Activated CD4-positive, alpha-beta memory T cell treated with anti-CD3 and anti-CD28 coated beads for 36 hours (primary cell): ENCODE measurements around the gene CBFA2T2. TPM values are rescaled to one million over a fixed set of nuclear protein-coding genes. Genes with fewer than 3 reads are reported as not detected.
"Not testable (repeated sequence)": the region's sequence is repeated elsewhere in the genome, so short reads cannot be mapped to it uniquely, and the experiment has no call there.

ENCODE experiments used
- CTCF ChIA-PET: fragments of 350-600 bp; sonication (Branson Sonifier 250); formaldehyde crosslinking; loops from one replicate; lab custom pipeline; 2021; ENCODE audit warnings: antibody characterized with exemption, inconsistent platforms; lab: Charles Lee
- POLR2A ChIA-PET: fragments of 350-600 bp; sonication (Branson Sonifier 250); formaldehyde crosslinking; loops from one replicate; lab custom pipeline; 2021; ENCODE audit warnings: antibody characterized with exemption; lab: Charles Lee
- DNase-seq: peaks from one replicate; pipeline ENCODE4 v3.0.0-alpha.2; 2020
- H3K27ac Mint-ChIP-seq: one replicate; pipeline ENCODE4 v1.8.0; 2021; ENCODE audit warnings: mixed read lengths
- H3K27me3 Mint-ChIP-seq: one replicate; pipeline ENCODE4 v1.8.0; 2021; ENCODE audit warnings: mixed read lengths
- H3K36me3 Mint-ChIP-seq: one replicate; pipeline ENCODE4 v1.8.0; 2021; ENCODE audit warnings: mixed read lengths
- H3K4me1 Mint-ChIP-seq: one replicate; pipeline ENCODE4 v1.8.0; 2021; ENCODE audit warnings: low read depth, mixed read lengths
- H3K4me3 Mint-ChIP-seq: one replicate; pipeline ENCODE4 v1.8.0; 2021; ENCODE audit warnings: mild to moderate bottlenecking, mixed read lengths
- H3K9me3 Mint-ChIP-seq: one replicate; pipeline ENCODE4 v1.8.0; 2021; ENCODE audit warnings: mixed read lengths
- intact Hi-C: fragments of 100-400 bp; cut with micrococcal nuclease; formaldehyde crosslinking; loops from one replicate; pipeline ENCODE4 v1.15.1; 2023
- total RNA-seq, 2 experiments: library from RNA; stranded (reverse); gene quantifications; one replicate each; pipeline ENCODE4 v1.2.3, GENCODE V29; 2021

Gene CBFA2T2
- total RNA-seq, 2 experiments from 2014 or later, result 10.9 to 12.9 TPM

DNA sequence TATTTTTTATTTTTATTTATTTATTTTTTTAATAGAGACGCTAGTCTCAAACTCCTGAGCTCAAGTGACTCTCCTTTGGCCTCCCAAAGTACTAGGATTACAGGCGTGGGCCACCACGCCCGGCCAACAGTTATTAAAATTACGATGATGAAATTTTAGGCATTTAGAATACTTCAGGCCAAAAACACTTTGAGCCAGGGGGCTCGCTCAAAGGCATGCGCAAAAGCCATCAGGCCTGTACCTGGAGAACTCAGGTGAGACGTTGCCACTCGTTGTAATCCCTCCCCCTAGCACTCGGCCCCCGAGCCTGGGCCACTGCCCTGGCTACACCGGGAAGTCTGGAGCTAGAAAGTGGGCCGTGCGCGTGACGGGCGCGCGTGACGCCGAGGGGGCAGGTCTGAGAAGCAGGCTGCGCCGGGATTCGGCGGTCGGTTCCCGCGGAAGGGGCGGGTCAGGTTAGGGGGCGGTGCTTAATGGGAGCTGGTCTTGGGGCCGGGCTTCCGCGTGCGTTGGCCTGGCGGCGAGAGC is 337 bp upstream of the CBFA2T2 start:
- H3K27ac Mint-ChIP-seq, result peak overlapping the region; percentile 77
- ChIA-PET POLR2A (interaction anchor here (0.7 to 2.5 kb wide), 15 partner anchors 9 to 623 kb away, joined by 3 to 20 read pairs (median 4); partner anchors contain the start of genes ACTL10, EIF2S2, PXMP4 and SNTA1), CTCF (interaction anchor here (0.7 to 3.1 kb wide), 4 partner anchors 163 to 242 kb away, joined by 3 to 37 read pairs (median 5); partner anchors contain the start of genes ACTL10, C20orf144 and ZNF341)
- H3K9me3 Mint-ChIP-seq, result no peaks in the 10 kb centered on the region
- H3K4me3 Mint-ChIP-seq, result peak overlapping the region; percentile 83
- no peaks in the 10 kb centered on the region for H3K27me3 Mint-ChIP-seq
- intact Hi-C loops, result loop anchor here (1.0 to 5.0 kb wide), 2 partner anchors 46 to 503 kb away; partner anchors contain the start of genes RALY and SNTA1
- peaks cover 12% of the 10 kb centered on the region for H3K4me1 Mint-ChIP-seq
- H3K36me3 Mint-ChIP-seq, result no peaks in the 10 kb centered on the region
- DNase-seq, result peak; percentile 100

DNA sequence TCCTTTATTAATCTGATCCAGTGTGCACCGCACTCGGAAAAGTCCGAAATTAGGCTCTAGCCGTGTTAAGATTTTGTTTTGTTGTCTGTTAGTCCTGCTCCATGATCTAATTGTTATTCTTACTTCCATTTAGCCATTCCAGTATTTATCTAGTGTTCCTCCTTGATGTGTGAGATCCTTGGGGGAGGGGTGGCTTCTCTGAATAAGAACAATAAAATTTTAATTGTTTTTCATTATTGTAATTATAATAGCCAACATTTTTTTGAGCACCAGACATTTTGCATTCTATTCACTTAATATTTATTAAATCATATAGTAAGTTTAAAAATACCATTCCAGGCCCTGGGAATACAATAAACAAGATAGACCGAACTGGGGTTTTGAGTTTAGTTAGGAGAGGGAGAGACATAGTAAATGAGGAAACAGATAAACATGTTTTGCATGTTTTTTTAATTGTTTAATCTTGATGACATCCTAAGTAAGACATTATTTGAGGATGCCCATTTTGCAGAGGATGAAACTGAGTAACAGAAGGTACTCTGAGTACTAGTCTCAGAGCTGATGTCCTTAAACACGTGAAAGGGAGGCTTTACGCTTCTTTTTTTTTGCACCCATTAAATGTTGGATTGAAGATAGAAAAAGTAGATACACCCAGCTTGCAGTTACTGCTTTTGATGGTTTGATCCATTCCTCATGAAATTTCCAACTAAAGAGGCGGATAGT is 1.2 kb downstream of the CBFA2T2 start:
- ChIA-PET CTCF (interaction anchor here (0.6 to 3.1 kb wide), 4 partner anchors 172 to 1653 kb away, joined by 3 to 37 read pairs (median 4); partner anchors contain the start of genes ACTL10 and C20orf144), POLR2A (interaction anchor here (0.7 to 2.5 kb wide), 10 partner anchors 7 to 621 kb away, joined by 3 to 20 read pairs (median 6); partner anchors contain the start of genes ACTL10, EIF2S2, PXMP4 and SNTA1)
- Mint-ChIP-seq H3K27ac (peak overlapping the region; percentile 56), H3K36me3 (no peaks in the 10 kb centered on the region), H3K9me3 (no peaks in the 10 kb centered on the region), H3K4me1 (peaks cover 16% of the 10 kb centered on the region), H3K27me3 (no peaks in the 10 kb centered on the region), H3K4me3 (peak overlapping the region; percentile 83)
- DNase-seq, result no peak
- intact Hi-C loops, result loop anchor here (1.0 to 5.0 kb wide), 2 partner anchors 48 to 501 kb away; partner anchors contain the start of genes RALY and SNTA1

DNA sequence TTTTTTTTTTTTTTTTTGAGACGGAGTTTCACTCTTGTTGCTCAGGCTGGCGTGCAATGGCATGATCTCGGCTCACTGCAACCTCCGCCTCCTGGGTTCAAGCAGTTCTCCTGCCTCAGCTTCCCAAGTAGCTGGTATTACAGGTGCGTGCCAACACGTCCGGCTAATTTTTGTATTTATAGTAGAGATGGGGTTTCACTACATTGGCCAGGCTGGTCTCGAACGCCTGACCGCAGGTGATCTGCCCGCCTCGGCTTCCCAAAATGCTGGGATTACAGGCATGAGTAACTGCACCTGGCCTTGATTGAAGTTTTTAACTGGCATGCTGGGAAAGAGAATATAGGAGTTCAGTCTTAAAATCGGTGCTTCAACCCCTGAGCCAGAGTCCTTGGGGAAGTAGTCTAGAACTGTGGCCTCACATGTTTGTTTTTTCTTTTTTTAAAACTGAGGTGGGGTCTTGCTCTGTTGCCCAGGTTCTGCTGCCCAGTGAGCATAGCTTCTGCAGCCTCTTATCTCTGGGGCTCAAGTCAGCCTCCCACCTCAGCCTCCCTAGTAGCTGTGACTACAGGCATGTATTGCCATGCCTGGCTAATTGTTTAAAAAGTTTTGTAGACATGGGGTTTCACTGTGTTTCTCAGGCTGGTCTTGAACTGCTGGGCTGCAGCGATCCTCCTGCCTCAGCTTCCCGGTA is 3.3 kb downstream of the CBFA2T2 start:
- H3K9me3 Mint-ChIP-seq, result no peaks in the 10 kb centered on the region
- no peak overlapping the region for H3K27ac Mint-ChIP-seq
- ChIA-PET CTCF (no interaction called here), POLR2A (no interaction called here)
- peaks cover 25% of the 10 kb centered on the region for H3K4me1 Mint-ChIP-seq
- H3K36me3 Mint-ChIP-seq, result no peaks in the 10 kb centered on the region
- DNase-seq, result no peak
- no peak overlapping the region for H3K4me3 Mint-ChIP-seq
- H3K27me3 Mint-ChIP-seq, result no peaks in the 10 kb centered on the region
- intact Hi-C loops, result loop anchor here (5.0 kb wide), 1 partner anchor 499 kb away; the partner anchor contains the start of gene RALY

DNA sequence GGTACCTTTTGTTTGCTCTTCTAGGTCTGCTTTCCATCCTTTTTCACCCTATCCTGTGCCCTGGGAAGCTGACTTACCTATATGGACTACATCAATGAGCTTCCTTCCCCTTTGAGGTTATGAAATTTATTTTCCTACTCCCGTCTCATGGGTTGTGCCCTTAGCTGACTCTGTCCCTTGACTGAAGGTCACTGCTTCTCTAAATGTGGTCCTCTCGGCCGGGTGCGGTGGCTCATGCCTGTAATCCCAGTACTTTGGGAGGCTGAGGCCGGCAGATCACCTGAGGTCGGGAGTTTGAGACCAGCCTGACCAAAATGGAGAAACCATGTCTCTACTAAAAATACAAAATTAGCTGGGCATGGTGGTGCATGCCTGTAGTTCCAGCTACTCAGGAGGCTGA is 6.9 kb downstream of the CBFA2T2 start:
- CTCF ChIA-PET, intact Hi-C loops, POLR2A ChIA-PET, H3K36me3 Mint-ChIP-seq, H3K4me3 Mint-ChIP-seq, H3K9me3 Mint-ChIP-seq, H3K27ac Mint-ChIP-seq, DNase-seq, H3K27me3 Mint-ChIP-seq: not testable (repeated sequence)
- H3K4me1 Mint-ChIP-seq, result peaks cover 30% of the 10 kb centered on the region

DNA sequence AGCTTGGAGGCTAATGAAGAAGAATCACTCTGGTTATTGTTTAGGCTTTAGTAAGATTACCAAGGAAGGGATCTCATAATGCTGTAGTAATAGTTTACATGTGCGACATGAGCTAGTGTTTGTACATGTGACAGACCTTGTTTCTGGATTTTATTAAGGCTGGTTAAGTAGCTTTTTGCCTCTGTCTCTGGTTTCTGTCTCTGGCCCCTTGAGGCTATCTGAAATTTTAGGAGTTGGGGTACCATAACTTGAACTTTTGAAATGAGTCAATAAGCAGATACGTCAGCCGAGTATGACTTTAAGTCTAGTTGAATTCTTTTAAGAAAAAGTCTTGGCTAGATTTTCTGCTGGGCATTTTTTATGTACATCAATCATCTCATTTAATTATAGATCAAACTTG is 9.5 kb downstream of the CBFA2T2 start:
- intact Hi-C loops, result no loop called here
- H3K9me3 Mint-ChIP-seq, result no peaks in the 10 kb centered on the region
- H3K27me3 Mint-ChIP-seq, result no peaks in the 10 kb centered on the region
- no peak overlapping the region for H3K4me3 Mint-ChIP-seq
- peaks cover 2% of the 10 kb centered on the region for H3K36me3 Mint-ChIP-seq
- DNase-seq, result no peak
- H3K27ac Mint-ChIP-seq, result no peak overlapping the region
- ChIA-PET CTCF (no interaction called here), POLR2A (interaction anchor here (1.4 kb wide), 1 partner anchor 9 kb away, joined by 3 read pairs; the partner anchor contains the start of gene CBFA2T2)
- H3K4me1 Mint-ChIP-seq, result peaks cover 31% of the 10 kb centered on the region

DNA sequence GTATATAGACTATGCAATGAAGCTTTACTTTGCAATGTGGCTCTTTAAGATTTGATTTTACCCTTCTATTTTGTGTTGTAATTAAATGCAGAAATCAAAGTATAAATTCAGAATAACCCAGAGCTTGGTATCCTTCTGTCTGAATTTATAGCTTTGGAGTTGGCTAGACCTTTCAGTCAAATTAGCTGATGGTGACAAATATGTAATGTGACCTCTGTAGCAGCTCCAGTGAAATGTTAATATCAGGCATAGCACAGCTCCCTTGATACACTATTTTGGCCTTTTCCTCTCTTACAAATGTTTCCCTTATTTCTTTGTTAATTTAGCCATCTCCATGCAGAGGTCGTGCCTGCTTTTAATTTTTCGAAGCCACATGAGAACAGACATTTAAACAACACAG is 11.1 kb downstream of the CBFA2T2 start:
- intact Hi-C loops, result no loop called here
- H3K27me3 Mint-ChIP-seq, result no peaks in the 10 kb centered on the region
- H3K36me3 Mint-ChIP-seq, result peaks cover 2% of the 10 kb centered on the region
- DNase-seq, result no peak
- H3K9me3 Mint-ChIP-seq, result no peaks in the 10 kb centered on the region
- ChIA-PET CTCF (interaction anchor here (1.3 kb wide), 1 partner anchor 166 kb away, joined by 7 read pairs; the partner anchor contains the start of gene ACTL10), POLR2A (no interaction called here)
- no peak overlapping the region for H3K27ac Mint-ChIP-seq
- H3K4me3 Mint-ChIP-seq, result no peak overlapping the region
- H3K4me1 Mint-ChIP-seq, result peaks cover 28% of the 10 kb centered on the region

DNA sequence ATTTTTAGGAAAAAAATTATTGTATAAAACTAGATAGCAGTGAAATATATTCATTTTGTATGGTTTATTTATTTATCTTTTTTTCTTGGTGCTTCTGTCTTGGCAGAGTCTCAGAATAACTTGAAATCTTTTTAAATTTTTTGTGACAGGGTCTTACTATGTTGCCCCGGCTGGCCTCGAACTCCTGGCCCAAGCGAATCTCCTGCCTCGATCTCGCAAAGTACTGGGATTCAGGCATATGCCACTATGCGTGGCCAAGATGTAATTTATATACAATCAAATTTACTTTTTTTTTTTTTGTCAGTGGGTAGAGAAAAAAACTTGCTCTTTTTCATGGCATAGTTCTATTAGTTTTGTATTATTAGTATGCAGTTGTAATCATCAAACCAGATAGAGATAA is 13.7 kb downstream of the CBFA2T2 start:
- Mint-ChIP-seq H3K36me3 (peaks cover 8% of the 10 kb centered on the region), H3K4me3 (no peak overlapping the region), H3K27me3 (no peaks in the 10 kb centered on the region), H3K4me1 (peaks cover 25% of the 10 kb centered on the region), H3K9me3 (peaks cover 2% of the 10 kb centered on the region), H3K27ac (no peak overlapping the region)
- no peak for DNase-seq
- CTCF ChIA-PET, result no interaction called here
- POLR2A ChIA-PET, result no interaction called here
- intact Hi-C loops, result no loop called here

DNA sequence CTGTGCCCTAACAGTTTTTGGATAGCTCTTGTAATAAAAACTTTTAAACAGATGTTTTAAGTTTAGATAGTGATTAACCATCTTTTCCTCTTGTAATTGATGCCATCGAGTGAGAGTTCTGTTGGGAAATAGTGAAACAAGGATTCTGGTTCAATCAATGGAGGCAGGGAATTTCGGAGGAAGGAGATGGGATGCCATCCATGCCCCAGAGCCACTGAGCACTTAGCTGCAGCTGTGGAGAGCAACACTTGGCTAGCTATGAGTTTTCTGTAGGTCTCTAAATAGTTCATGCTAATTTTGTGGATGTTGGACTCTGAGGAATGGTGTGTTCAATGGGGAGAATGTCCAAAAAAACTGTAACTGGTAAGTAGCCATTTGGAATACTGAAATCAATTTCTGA is 16.7 kb downstream of the CBFA2T2 start:
- H3K9me3 Mint-ChIP-seq, result peaks cover 2% of the 10 kb centered on the region
- no peak overlapping the region for H3K4me3 Mint-ChIP-seq
- no peak overlapping the region for H3K27ac Mint-ChIP-seq
- peaks cover 9% of the 10 kb centered on the region for H3K36me3 Mint-ChIP-seq
- POLR2A ChIA-PET, result interaction anchor here (0.6 kb wide), 1 partner anchor 9 kb away, joined by 3 read pairs; no protein-coding TSS in a partner anchor
- CTCF ChIA-PET, result no interaction called here
- DNase-seq, result no peak
- H3K4me1 Mint-ChIP-seq, result peaks cover 15% of the 10 kb centered on the region
- H3K27me3 Mint-ChIP-seq, result no peaks in the 10 kb centered on the region
- intact Hi-C loops, result no loop called here

DNA sequence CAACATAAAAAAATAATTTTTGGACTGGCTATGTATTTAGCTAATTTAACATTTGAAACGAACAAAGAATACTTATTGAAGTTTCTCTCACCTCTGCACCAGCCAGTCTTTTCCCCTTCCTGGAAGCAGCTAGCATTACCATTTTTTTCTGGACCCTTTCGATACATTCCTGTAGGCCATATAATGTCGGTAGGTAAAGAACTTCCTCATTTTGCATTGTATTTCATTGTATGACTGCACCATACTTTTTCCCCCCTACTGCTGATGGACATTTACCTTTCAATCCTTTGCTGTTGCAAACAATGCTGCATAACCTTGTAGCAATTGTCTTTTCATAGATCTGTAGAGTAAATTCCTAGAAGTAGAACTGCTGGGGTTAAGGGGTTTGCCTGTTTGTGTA is 17.6 kb downstream of the CBFA2T2 start:
- CTCF ChIA-PET, result no interaction called here
- peaks cover 9% of the 10 kb centered on the region for H3K36me3 Mint-ChIP-seq
- intact Hi-C loops, result no loop called here
- POLR2A ChIA-PET, result no interaction called here
- no peak overlapping the region for H3K27ac Mint-ChIP-seq
- no peak overlapping the region for H3K4me3 Mint-ChIP-seq
- H3K27me3 Mint-ChIP-seq, result no peaks in the 10 kb centered on the region
- peaks cover 15% of the 10 kb centered on the region for H3K4me1 Mint-ChIP-seq
- peaks cover 2% of the 10 kb centered on the region for H3K9me3 Mint-ChIP-seq
- DNase-seq, result no peak

DNA sequence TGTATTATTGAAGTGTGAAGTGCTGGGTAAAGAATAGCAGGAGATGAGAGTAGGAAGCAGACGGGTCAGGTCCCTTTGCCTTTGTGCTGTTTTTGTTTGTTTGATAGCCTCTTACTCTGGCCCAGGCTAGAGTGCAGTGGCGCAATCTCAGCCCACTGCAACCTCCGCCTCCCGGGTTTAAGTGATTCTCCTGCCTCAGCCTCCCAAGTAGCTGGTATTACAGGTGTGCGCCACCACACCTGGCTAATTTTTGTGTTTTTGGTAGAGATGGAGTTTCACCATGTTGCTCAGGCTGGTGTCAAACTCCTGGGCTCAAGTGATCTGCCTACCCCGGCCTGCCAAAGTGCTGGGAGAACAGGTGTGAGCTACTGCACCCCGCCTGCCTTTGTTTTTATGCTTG is 18.1 kb downstream of the CBFA2T2 start:
- POLR2A ChIA-PET, H3K27me3 Mint-ChIP-seq, intact Hi-C loops, H3K9me3 Mint-ChIP-seq, CTCF ChIA-PET, H3K36me3 Mint-ChIP-seq, DNase-seq, H3K27ac Mint-ChIP-seq, H3K4me3 Mint-ChIP-seq: not testable (repeated sequence)
- H3K4me1 Mint-ChIP-seq, result peaks cover 15% of the 10 kb centered on the region

DNA sequence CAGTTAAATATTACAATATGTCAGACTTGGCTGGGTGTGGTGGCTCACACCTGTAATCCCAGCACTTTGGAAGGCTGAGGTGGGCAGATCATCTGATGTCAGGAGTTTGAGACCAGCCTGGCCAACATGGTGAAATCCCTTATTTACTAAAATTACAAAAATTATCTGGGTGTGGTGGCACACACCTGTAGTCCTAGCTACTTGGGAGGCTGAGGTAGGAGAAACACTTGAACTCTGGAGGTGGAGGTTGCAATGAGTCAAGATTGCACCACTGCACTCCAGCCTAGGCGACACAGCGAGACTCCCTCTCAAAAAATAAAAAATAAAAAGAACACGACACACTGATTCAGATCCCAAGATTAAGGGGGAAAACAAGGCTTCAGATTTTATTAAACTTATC is 19.2 kb downstream of the CBFA2T2 start:
- intact Hi-C loops, H3K4me3 Mint-ChIP-seq, H3K27me3 Mint-ChIP-seq, H3K27ac Mint-ChIP-seq, H3K9me3 Mint-ChIP-seq, DNase-seq, H3K36me3 Mint-ChIP-seq: not testable (repeated sequence)
- CTCF ChIA-PET, result interaction anchor here (0.6 kb wide), 1 partner anchor 342 kb away, joined by 3 read pairs; no protein-coding TSS in a partner anchor
- POLR2A ChIA-PET, result interaction anchor here (0.6 kb wide), 1 partner anchor 34 kb away, joined by 8 read pairs; no protein-coding TSS in a partner anchor
- peaks cover 12% of the 10 kb centered on the region for H3K4me1 Mint-ChIP-seq
